ENCODE results near the gene MRPL47.
"Not testable (repeated sequence)": the region's sequence is repeated elsewhere in the genome, so short reads cannot be mapped to it uniquely, and the experiment has no call there.

The MRPL47 gene

DNA sequence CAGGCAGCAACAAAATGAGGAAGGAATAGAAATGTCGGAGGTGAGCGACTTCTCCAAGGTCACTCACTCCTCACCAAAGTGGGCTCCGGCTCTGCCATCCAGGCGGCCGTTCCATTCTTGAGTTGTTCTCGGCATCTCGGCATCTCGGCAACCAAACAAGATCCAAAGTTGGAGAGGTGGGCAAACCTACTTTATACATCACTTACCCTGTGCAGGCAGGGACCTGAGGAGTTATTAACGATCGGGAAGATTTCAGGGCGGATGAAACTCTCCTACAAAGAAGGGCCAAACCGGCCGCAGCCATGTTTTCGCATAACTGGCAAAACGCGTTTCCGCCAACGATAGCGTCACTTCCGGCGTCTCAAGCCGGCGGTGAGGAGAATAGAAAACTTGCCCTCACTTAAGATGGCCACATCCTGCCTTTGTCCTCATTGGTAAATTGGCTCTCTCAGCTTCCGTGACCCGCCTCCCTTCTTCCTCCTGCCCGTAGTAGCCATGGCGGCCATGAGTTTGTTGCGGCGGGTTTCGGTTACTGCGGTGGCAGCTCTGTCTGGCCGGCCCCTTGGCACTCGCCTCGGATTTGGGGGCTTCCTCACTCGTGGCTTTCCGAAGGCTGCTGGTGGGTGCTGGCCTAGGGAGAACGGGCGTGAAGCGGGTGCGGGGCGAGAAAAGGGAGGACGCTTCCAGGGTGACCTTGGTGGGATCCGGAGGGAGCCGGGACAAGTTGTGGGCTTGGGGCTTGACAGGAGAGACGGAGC lies at the start of gene MRPL47, which contains the start of gene NDUFB5:
MRPL47 (minus strand) TSS at position 318 of the 758 bp plus-strand sequence; CDS start at position 304, 14 bp downstream.
NDUFB5 (plus strand) TSS at position 474 of the 758 bp plus-strand sequence; CDS start at position 496, 22 bp downstream.
- peak; percentile 95 for DNase-seq

DNA sequence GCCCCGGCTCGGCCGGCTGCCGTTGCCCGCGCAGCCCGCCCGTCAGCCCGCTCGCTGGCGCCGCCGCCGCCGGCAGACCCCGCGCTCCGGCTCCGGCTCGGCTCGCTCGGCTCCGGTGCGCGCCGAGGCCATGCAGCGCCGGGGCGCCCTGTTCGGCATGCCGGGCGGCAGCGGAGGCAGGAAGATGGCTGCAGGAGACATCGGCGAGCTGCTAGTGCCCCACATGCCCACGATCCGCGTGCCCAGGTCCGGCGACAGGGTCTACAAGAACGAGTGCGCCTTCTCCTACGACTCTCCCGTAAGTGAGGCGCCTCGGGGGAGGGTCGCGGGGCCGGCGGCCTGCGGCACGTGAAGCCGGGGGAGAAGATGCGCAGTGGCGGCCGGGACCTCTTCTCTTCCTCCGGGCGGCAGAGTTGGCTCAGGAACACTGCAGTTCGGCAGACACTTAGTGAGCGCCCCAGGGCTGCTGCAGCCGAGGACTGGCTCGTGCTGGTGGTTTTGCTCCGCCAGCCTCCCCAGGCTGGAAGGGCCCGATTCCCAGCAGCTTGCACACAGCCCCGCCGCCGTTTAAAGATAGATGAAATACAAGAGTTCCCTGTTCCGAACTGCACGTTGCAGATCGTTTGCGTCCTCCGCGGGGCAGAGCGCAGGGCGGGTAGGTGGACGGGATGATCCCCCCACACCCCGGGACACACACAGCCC lies 48.8 kb upstream of the MRPL47 start:
- peak; percentile 82 for DNase-seq

DNA sequence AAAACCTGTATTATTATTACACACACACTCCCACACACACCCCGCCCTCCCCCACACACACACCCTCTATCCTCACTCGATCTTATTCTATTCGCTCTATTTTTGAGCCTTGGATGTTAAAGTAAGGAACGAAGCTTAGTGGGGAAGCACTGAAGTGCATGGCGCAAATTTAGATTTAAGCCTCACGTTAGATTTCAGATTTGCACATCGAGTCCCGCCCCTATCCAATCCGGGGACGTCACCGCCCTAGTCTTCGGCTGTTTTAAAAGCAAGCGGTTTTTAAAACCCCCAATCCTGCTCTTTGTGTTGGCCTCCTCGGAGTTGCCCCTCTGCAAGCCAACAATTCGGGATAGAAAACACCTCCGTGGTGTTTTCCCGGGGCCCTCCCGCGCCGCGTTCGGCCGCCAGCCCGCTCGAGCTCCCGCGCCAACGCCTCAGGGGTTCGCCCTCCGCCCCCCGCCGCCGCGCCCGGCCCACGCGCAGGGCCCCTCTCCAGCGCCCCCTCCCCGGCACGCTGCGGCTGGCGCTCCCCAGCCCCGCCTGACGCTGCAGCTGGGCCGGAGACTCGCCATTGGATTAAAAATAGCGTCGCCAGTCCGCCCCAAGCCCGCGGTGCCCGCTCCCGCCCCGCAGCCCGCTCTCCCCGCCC lies 48.1 kb upstream of the MRPL47 start, which contains the start of gene USP13:
USP13 (plus strand) TSS at position 594 of the 649 bp plus-strand sequence. CDS start 186 bp downstream, outside the sequence.
- DNase-seq = peak; percentile 90

DNA sequence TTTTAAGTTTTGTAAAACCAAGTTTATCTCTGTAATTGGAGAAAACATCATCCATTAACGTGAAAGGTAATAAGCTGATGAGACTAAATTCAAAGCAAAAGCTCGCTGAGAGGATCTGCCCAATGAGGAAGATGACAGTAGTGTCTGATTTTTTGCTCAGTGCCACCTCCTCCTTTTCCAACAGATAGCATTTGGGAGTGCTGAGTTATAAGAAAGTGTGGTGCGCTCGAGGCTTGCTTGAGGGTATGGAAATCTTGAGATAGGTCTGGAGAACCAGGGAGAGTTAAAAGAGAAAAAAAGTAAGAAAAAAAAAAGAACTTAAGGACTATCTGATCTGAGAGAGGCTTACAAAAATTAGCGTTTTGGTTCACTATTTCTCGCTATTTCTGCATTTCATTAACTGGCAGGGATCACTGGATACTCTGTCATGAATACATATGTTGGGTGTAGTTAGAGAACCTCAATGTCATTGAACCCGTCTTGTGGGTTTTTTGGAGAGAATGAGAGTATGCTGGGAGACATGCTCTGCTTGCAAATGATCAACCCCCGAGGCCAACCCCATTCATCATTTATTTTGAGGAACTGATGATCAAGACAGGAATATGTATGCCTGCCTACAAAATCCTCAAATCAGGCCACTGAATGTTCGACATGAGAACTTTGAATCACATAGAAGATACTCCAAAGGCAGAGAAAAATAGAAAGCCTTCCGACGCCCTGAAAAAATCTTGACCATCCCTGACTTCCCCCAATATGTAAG lies 47.4 kb upstream of the MRPL47 start:
- DNase-seq = no peak

DNA sequence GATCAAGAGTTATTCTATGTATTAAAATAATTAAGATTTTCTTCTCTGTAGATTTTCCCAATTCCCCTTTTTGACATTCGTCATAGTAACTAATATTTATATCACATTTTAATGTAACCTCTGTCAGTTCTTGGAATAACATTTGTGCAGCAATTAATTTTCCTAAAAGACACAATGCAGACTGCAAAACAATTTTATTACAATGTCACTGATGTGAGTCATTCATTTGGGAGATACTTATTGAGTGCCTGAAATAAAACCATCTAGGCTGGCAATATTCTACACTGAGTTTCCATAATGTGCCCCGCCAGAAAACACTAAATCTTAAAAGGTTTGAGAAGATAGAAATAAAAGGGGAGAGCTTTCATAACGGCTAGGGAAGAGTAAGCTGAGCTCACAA lies 41.7 kb upstream of the MRPL47 start:
- DNase-seq = no peak

DNA sequence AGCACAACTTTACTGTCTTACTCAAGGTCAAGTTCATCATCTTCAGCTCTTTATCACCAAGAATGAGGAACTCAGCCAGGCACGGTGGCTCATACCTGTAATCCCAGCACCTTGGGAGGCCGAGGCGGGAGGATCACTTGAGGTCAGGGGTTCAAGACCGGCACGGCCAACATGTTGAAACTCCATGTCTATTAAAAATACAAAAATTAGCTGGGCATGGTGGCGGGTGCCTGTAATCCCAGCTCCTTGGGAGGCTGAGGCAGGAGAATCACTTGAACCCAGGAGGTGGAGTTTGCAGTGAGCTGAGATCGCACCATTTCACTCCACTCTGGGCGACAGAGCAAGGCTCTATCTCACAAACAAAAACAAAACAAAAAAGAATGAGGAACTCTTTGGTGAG lies 39.4 kb upstream of the MRPL47 start:
- DNase-seq = not testable (repeated sequence)

DNA sequence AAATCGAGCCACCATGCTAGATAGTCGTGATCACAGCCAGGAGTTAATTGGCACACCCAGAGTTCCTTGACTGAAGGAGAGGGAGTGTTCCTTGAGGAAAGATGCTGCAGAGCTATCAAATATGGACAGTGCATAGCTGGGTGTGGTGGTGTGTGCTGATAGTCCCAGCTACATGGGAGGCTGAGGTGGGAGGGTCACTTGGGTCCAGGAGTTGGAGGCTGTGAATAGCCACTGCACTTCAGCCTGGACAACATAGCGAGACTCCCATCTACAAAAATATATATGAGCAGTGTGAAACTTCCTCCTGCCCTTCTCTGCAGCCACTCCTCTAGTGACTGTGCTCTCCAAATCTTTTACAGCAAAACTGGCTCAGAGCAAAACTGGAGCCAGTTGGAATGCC lies 38.4 kb upstream of the MRPL47 start:
- DNase-seq = no peak

DNA sequence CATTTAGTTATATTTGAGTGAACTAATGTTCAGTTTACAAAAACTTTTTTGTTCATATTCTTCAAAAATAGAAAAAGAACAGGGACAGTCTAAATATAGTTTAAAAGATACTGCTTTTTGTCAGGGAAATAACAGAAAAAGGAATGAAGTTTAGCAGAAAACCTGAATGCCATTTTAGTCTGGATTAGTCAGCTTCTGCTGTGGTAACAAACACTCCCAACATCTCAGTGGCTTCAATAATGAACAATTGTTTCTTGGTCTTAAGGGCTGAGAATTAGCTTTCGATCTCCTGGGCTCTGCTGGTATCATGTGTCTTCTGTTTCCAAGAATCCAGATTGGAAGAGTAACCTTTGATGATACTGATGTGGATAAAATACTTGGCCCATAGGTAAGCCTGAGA lies 36.0 kb upstream of the MRPL47 start:
- DNase-seq = no peak

DNA sequence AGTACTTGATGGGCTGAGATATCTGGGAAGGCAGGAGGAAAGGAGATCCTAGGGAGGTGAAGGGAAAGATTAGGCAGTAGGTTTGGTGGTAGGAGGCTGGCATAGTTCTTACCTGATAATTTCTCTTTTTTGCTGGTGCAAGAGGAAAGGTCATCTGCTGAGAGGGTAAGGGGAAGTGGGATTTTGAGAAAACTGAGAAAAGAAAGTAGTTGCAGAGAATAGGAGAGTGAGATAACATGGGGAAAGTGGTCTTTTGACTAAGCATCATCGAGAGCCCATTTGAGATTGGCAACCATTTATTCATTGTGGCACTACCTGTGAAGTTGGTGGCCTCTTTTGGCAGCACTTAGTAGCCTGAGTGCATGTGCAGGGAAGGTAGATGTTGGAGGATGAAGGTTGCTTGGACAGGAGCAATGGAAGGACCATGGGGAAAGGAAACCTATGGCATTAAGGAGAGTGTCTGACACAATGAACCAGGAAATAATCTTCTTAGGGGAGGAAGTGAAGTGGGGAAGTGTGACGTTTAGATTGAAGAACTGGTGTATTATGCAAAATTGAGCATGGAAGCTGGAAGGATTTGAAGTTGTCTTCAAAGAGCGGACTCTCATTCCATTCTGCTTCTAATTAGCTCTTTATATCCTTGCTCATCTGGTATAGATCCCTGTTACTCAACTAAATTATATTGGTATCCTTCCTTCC lies 26.5 kb upstream of the MRPL47 start:
- no peak for DNase-seq

DNA sequence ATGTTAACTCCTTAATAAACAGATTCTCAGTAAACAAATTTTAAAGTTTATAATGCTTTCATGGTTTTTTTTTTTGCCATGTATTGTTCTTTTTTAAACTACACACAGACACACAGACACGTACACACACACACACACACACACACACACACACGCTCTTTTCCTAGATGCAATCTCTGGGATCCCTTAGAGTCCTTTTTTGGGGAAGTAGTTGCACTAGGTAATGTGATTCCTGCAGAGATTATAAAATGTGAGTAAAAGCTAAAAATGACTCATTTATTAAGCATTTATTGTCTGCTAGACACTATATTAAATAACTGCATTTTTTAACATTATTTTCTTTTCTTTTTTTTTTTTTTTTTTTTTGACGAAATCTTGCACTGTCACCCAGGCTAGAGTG lies 20.0 kb upstream of the MRPL47 start:
- DNase-seq = peak; percentile 67

DNA sequence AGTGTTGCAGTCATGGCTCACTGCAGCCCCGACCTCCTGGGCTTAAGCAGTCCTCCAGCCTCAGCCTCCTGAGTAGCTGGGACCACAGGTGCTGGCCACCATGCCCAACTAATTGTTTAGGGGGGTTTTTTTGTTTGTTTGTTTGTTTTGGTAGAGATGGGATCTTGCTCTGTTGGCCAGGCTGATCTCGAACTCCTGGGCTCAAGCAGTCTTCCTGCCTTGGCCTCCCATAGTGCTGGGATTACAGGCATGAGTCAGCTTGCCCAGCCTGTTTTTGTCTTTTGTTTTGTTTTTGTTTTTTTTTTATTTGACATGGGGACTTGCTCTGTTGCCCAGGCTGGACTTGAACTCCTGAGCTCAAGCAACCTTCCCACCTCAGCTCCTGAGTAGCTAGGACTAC lies 17.6 kb upstream of the MRPL47 start:
- DNase-seq = no peak

DNA sequence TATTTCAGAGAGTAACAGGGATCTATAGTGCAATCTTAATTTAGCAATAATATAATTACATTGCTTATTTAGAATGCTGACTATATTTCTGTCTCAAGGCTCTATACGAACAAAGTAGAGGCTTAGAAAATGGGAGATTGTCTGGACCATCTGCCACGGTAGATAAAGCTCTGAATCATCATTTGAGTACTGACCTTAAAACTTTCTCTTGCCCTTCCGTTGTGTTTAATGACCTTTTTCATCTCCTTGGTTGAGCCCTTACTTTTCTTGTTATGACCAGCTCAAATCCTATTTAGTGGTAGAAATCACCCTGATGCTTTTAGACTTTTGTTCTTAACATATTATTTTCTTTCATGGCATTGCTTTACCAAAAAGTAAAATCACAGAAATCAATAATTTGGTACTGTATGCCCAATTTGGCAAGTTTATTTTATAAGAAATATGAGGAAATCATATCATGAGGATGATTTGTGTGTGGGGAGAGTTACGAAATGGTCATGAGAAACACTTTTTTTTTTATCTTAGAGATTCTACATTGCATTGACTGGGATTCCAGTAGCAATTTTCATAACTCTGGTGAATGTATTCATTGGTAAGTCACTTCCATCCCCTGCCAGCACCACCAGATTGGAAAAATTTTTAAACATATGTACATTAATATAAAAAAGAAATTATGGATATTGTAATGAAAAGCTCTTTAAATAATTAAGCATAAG lies 11.2 kb upstream of the MRPL47 start:
- peak; percentile 4 for DNase-seq

DNA sequence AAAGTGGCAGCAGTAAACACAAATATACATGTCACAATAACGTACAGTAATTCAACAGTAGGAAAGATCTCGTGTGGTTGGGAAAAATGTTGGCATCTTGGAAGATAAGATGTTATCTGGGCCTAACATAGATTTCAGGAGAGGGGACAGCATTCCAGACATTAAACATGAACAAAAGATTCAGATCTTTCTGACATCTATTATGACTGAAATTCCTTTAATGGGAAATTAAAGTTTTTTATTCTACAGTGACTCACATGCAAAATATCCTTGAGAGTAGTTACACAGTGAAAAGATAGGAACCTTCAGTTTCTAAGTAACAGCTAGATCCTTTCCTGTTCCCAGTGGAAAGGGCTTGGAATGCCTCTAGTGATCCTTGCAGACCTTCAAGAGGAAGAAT lies 9.4 kb upstream of the MRPL47 start:
- peak; percentile 70 for DNase-seq

DNA sequence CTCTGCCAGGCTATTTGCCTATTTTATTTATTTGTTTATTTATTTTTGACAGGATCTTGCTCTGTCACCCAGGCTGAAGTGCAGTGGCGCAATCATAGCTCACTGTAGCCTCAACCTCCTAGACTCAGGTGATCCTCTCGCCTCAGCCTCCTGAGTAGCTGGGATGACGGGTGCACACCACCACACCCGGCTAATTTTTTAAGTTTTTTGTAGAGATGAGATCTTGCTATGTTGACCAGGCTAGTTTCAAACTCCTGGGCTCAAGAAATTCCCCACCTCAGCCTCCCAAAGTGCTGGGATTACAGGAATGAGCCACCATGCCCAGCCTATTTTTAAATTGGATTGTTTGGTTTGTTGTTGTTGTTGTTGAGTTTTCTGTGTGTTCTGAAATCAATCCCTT lies 5.6 kb upstream of the MRPL47 start:
- DNase-seq = no peak

DNA sequence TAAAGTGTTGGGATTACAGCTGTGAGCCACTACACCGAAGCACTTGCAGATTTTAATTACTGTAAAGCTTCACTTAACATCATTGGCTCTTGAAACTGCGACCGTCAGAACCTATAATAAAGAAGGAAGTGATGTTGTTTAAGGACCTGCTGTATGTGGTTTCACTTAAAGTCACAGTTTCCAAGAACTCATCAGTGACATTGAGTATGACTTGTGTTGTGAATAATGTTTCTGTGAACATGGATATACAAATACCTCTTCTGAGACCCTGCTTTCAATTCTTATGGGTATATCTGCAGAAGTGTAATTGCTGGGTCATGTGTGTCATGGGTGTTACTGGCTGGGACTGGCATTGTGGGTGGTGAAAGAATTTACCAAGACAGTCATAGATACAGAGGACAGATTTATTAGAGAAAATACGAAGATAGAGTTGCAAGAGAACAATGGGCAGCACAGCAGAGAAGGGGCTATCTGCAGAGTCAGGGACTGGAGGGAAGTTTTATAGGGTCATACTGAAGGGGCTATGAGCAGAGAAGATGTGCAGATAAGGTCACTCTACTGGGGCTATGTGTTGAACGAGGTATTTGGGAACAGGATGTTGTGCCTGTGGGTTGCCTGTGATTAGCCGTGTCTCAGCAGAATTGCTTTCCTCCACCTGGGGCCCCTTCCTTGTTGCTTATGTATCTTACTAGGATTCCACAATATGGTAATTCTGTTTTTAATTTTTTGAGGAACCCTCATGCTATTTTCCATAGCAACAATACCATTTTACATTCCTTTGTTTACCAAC lies 4.7 kb upstream of the MRPL47 start:
- DNase-seq = no peak

DNA sequence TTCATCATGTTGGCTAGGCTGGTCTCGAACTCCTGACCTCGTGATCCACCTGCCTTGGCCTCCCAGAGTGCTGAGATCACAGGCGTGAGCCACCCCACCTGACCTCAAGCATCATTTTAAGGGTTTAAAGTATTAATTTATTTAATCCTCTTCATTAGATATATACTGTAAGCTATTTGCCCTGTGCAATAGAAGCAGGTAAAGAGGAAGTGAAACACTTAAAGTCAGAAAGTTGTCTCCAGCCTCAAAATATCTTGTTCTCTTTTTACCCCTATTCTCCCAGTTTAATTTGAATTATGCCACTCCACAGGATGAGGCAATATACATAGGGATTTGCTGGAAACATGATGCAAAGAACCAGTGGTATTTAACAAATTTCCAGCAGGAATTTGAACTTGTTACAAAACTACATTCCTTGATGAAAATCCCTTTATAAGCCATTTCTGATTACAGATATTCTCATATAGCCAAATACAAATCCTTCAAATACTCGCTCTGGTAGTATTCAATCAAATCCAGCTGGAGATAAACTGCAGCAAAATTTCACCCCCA lies 2.2 kb upstream of the MRPL47 start:
- DNase-seq = no peak

DNA sequence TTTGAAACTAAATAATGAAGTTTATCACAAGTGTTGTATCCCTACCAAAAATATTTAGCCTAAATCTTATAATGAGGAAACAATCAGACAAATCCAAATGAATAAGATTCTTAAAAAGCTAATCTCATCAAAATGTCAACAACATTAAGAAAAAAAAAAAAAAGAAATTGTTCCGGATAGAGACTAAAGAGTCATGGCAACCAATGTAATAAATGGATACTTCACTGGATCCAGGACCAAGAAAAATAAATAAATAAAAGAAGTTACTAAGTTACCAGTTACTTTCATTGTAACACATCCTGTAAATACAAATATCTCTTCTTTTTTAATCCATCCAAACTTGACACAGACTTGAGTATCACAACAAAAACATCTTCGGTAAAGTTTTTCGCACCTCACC lies 607 bp downstream of the MRPL47 start:
- DNase-seq = no peak

DNA sequence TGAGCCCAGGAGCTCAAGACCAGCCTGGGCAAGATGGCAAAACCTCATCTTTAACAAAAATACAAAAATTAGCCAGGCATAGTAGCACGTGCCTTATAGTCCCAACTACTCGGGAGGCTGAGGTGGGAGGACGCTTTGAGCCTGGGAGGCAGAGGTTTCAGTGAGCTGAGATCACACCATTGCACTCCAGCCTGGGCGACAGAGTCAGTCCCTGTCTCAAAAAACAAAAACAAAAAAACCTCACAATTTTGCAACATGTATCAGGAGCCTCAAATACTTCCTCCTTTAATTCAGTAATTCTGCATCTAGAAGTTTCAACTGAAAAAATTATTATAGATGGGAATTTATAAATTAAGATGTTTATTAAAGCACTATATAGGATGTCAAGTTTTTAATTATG lies 1.1 kb downstream of the MRPL47 start:
- no peak for DNase-seq

DNA sequence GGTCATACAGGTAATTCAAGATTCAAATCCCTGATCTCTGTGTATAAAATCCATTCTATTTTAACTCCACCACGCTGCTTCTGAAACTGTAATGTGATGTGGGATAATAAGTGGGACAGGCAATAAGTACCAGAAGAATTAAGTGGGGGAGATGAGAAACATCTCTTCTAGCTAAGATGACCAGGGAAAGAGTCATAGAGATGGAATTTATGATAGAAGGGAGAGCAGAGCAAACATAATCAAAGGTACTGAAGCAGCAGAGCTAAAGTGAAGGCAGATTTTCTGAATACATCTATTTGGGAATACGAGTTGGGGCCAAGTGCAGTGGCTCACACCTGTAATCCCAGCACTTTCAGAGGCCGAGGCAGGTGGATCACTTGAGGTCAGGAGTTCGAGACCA lies 4.9 kb downstream of the MRPL47 start:
- DNase-seq = no peak

DNA sequence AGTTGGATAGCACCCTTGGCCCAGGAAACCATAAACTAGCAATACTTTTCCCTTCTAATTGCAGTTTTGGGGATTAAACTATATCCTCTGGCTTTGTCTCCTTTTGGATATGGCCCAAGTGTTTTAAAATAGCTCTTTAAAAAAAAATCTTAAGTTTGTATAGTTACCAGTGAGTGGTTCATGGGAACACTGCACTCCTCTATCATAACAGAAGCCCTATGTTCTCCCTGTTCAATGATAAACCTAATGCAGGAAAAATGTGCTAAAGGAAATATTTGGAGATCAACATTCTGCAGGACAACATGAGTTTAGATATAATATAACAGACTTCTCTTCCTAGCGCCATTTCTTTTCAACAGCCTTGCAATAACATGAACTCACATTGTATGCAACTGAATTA lies 13.1 kb downstream of the MRPL47 start:
- no peak for DNase-seq

Data from fibroblast of skin of right biceps (primary cell).